HG02610 (cell line): ENCODE results near the gene TRAPPC2L.

ENCODE experiments used
- ATAC-seq: cut with Tn5 transposase; IDR thresholded peaks from one replicate; pipeline ENCODE4 v1.9.1; 2021; ENCODE audit warnings: mild to moderate bottlenecking, moderate library complexity; ENCODE audit not compliant: unreplicated experiment

Gene TRAPPC2L

GRCh38 chr16:88856828-88857727, at the start of gene TRAPPC2L, which contains the start of gene GALNS:
TRAPPC2L (plus strand) TSS chr16:88857127; CDS start chr16:88857151, 24 bp downstream.
GALNS (minus strand) TSS chr16:88856947; CDS start chr16:88856877, 70 bp downstream.
- peak; percentile 67 for ATAC-seq

GRCh38 chr16:88807142-88807625, 49.7 kb upstream of the TRAPPC2L start:
- no peak for ATAC-seq

- no peak for ATAC-seq
Observed at GRCh38 chr16:88807626-88808453, 49.1 kb upstream of the TRAPPC2L start.

GRCh38 chr16:88809068-88809675, 47.8 kb upstream of the TRAPPC2L start:
- ATAC-seq: no peak

- ATAC-seq: no peak
Observed at GRCh38 chr16:88809676-88810165, 47.2 kb upstream of the TRAPPC2L start.

- ATAC-seq: no peak
Observed at GRCh38 chr16:88810166-88810911, 46.6 kb upstream of the TRAPPC2L start.

- peak; percentile 34 for ATAC-seq
Observed at GRCh38 chr16:88810912-88811768, 45.8 kb upstream of the TRAPPC2L start.

- peak; percentile 62 for ATAC-seq
Observed at GRCh38 chr16:88811769-88812512, 45.0 kb upstream of the TRAPPC2L start, which contains the start of gene APRT. APRT (minus strand) TSS chr16:88811928; CDS start chr16:88811899, 29 bp downstream.

GRCh38 chr16:88812513-88813268, 44.2 kb upstream of the TRAPPC2L start:
- no peak for ATAC-seq

GRCh38 chr16:88813269-88814143, 43.4 kb upstream of the TRAPPC2L start:
- ATAC-seq: no peak

GRCh38 chr16:88814144-88814502, 42.8 kb upstream of the TRAPPC2L start:
- no peak for ATAC-seq

GRCh38 chr16:88815227-88815626, 41.7 kb upstream of the TRAPPC2L start:
- ATAC-seq: no peak

GRCh38 chr16:88815901-88816589, 40.9 kb upstream of the TRAPPC2L start:
- ATAC-seq: no peak

- ATAC-seq: no peak
Observed at GRCh38 chr16:88816736-88817535, 40.0 kb upstream of the TRAPPC2L start.
